ENCODE measurements around the gene BICDL2. TPM values are rescaled to one million over a fixed set of nuclear protein-coding genes. Genes with fewer than 3 reads are reported as not detected.

Gene BICDL2
- total and polyA plus RNA-seq, 2 of the 8 experiments (the other 6 are each of a cell fraction or from before 2014, with no cell fraction given): 7.3 to 15.9 TPM

GRCh38 chr16:2983706-2984136 lies 53.0 kb downstream of the BICDL2 start:
- Histone ChIP-seq H3K23me2 (ENCODE audit: low read depth, low read length) (peaks cover 12% of the 10 kb centered on the region; the same call in 1 of the 2 replicates), H4K5ac (ENCODE audit: insufficient read length, low read depth, low read length) (no peak overlapping the region), H3K79me2 (ENCODE audit: control insufficient read depth in 1 of 2, insufficient read depth in 2 of 2, low read length in 2 of 2) (peaks cover 0 to 8% of the 10 kb centered on the region in 2 experiments; a peak in 2 of 4 replicates), H3K4me2 (ENCODE audit: insufficient read depth in 1 of 2, low read depth in 2 of 2, low read length in 2 of 2) (peak overlapping the region in 1 of 2 experiments; percentile 46; a peak in 3 of 4 replicates), H2BK5ac (ENCODE audit: low read depth, low read length) (no peak overlapping the region), H2BK20ac (ENCODE audit: low read length) (no peak overlapping the region), H3K27me3 (replicated peaks in 1 of 4; ENCODE audit: control insufficient read depth in 3 of 4, extremely low read depth in 1 of 4, insufficient read depth in 3 of 4, low read length in 3 of 4) (no peaks in the 10 kb centered on the region; a peak in 1 of 7 replicates), H3K27ac (ENCODE audit: low read depth, low read length) (no peak overlapping the region), H3K36me3 (ENCODE audit: control insufficient read depth in 2 of 4, insufficient read depth in 4 of 4, low read length in 3 of 4) (no peaks in the 10 kb centered on the region), H4K20me1 (replicated peaks in 1 of 2; ENCODE audit: control insufficient read depth in 1 of 2, insufficient read depth in 2 of 2, low read length in 2 of 2) (peaks cover 0 to 7% of the 10 kb centered on the region in 2 experiments), H4K8ac (ENCODE audit: extremely low read depth, insufficient read depth, low read length) (0 out of 2 replicates have a peak overlapping the region, but pooled peaks have one; percentile 54), H3K23ac (ENCODE audit: insufficient read length) (no peak overlapping the region), H3K56ac (replicated peaks; ENCODE audit: insufficient read length, low read depth, low read length) (no peak overlapping the region), H2BK12ac (ENCODE audit: low read depth, low read length) (no peak overlapping the region), H3K4me1 (replicated peaks in 1 of 4; ENCODE audit: control insufficient read depth in 3 of 4, insufficient read depth in 4 of 4, low read length in 3 of 4) (peaks cover 3 to 27% (median 15%) of the 10 kb centered on the region in 4 experiments), H3K9me3 (ENCODE audit: insufficient read depth in 2 of 2, low read depth in 1 of 2, low read length in 1 of 2) (no peaks in the 10 kb centered on the region), H2BK15ac (ENCODE audit: low read length) (no peak overlapping the region), H3K14ac (ENCODE audit: insufficient read length) (no peak overlapping the region), H3K4me3 (ENCODE audit: extremely low read depth in 1 of 4, insufficient read depth in 2 of 4, low read depth in 3 of 4, low read length in 4 of 4) (peak overlapping the region in 1 of 4 experiments; percentile 27; a peak in 1 of 8 replicates), H2BK120ac (replicated peaks; ENCODE audit: low read depth, low read length) (no peak overlapping the region), H2AK5ac (ENCODE audit: low read depth, low read length) (no peak overlapping the region), H3K79me1 (ENCODE audit: low read depth, low read length) (peaks cover 4% of the 10 kb centered on the region; the same call in 1 of the 2 replicates), H3K18ac (ENCODE audit: extremely low read depth, low read length) (no peak overlapping the region; the same call in 1 of the 2 replicates), H4K91ac (replicated peaks; ENCODE audit: insufficient read length, low read length) (no peak overlapping the region), H3K4ac (replicated peaks; ENCODE audit: insufficient read length, low read depth, low read length) (no peak overlapping the region), H3K9ac (replicated peaks in 1 of 4; ENCODE audit: extremely low read depth in 1 of 4, low read depth in 3 of 4, low read length in 3 of 4) (no peak overlapping the region), H2AFZ (ENCODE audit: low read length) (no peak overlapping the region)
- DNase-seq (ENCODE audit: low read depth in 1 of 2, low spot score in 2 of 2) (peak in 1 of 2 experiments; percentile 95), FAIRE-seq (no peak)
- POLR2A ChIA-PET (ENCODE audit: partially characterized antibody): interaction anchor here (0.7 to 25.4 kb wide), 9 partner anchors 8 to 756 kb away, joined by 3 to 455 read pairs (median 13); partner anchors contain the start of genes CLDN6, HCFC1R1, KREMEN2 and PAQR4
- WGBS, 2 experiments (ENCODE audit: extremely low coverage in 1 of 2, insufficient coverage in 1 of 2, insufficient read length in 1 of 2, insufficient replicate concordance in 2 of 2, low coverage in 1 of 2, low lambda C conversion rate in 2 of 2, missing lambda C conversion rate in 1 of 2): 19% methylated on average over 42 of the region's 42 CpGs; no CpG with 5 or more reads in 1 of the 2 experiments
- CTCF ChIA-PET (ENCODE audit: partially characterized antibody): interaction anchor here (0.6 to 2.5 kb wide), 21 partner anchors 9 to 120 kb away, joined by 3 to 15 read pairs (median 5); partner anchors contain the start of gene TNFRSF12A
- TF ChIP-seq CTCF (IDR thresholded peaks at IDR 0.05; ENCODE audit: control extremely low read depth in 1 of 3, insufficient read depth in 1 of 3, low read depth in 1 of 3, low read length in 3 of 3) (peak; percentile 83 to 87 (median 84)), RAD21 (IDR thresholded peaks at IDR 0.05 in 1 of 2, conservative IDR thresholded peaks at IDR 0.05 in 1 of 2; ENCODE audit: low read depth in 2 of 2, low read length in 2 of 2) (peak; percentile 73 to 81), SIN3A (conservative IDR thresholded peaks at IDR 0.05 in 1 of 2, IDR thresholded peaks at IDR 0.05 in 1 of 2; ENCODE audit: low read depth in 1 of 2, low read length in 2 of 2) (peak in 1 of 2 experiments; percentile 51; a peak in 1 of 4 replicates), SIRT6 (IDR thresholded peaks at IDR 0.05; ENCODE audit: low read length) (no peak), TBP (IDR thresholded peaks at IDR 0.05; ENCODE audit: low read depth, low read length) (peak; percentile 38; the same call in 1 of the 2 replicates), CHD2 (IDR thresholded peaks at IDR 0.05; ENCODE audit: low read length) (peak; percentile 80), CREB1 (IDR thresholded peaks at IDR 0.05) (0 out of 2 replicates have a peak, but pooled peaks have one; percentile 50), GABPA (IDR thresholded peaks at IDR 0.05; ENCODE audit: borderline replicate concordance, insufficient read depth, low read length) (peak; percentile 60; the same call in 1 of the 2 replicates), MAFK (IDR thresholded peaks at IDR 0.05; ENCODE audit: low read depth, low read length) (no peak)

Data from H1 (cell line).